Measurements from ENCODE around the gene GGT5.

DNA sequence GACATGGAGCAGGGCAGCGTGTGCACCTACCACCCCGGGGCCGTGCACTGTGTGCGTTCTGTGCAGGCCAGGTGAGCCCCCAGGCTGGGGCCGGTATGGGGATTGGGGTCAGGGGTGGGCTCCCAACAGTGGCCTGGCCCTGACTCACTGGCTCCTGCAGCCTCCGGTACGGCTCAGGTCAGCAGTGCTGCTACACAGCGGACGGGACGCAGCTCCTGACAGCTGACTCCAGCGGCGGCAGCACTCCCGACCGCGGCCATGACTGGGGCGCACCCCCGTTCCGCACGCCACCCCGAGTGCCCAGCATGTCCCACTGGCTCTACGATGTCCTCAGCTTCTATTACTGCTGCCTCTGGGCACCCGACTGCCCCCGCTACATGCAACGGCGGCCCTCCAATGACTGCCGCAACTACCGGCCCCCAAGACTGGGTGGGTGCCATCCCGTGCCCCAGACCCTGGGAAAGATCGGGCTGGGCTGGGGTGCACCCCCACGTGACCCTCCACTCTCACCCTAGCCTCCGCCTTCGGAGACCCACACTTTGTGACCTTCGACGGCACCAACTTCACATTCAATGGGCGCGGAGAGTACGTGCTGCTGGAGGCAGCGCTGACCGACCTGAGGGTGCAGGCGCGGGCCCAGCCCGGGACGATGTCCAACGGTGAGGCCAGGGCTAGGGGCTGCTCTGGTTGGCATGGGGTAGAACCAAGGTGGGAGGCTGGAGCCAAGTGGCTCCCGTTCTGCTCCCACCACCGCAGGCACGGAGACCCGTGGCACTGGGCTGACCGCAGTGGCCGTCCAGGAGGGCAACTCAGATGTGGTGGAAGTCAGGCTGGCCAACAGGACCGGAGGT lies 59.2 kb downstream of the GGT5 start:
- TF ChIP-seq RAD21 (IDR thresholded peaks at IDR 0.05) (no peak), FOXA1 (IDR thresholded peaks at IDR 0.05) (no peak), JUND (IDR thresholded peaks at IDR 0.05) (no peak), YY1 (IDR thresholded peaks at IDR 0.05) (no peak)
- TF ChIP-seq, protein P1, sequence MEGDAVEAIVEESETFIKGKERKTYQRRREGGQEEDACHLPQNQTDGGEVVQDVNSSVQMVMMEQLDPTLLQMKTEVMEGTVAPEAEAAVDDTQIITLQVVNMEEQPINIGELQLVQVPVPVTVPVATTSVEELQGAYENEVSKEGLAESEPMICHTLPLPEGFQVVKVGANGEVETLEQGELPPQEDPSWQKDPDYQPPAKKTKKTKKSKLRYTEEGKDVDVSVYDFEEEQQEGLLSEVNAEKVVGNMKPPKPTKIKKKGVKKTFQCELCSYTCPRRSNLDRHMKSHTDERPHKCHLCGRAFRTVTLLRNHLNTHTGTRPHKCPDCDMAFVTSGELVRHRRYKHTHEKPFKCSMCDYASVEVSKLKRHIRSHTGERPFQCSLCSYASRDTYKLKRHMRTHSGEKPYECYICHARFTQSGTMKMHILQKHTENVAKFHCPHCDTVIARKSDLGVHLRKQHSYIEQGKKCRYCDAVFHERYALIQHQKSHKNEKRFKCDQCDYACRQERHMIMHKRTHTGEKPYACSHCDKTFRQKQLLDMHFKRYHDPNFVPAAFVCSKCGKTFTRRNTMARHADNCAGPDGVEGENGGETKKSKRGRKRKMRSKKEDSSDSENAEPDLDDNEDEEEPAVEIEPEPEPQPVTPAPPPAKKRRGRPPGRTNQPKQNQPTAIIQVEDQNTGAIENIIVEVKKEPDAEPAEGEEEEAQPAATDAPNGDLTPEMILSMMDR (IDR thresholded peaks at IDR 0.05; ENCODE audit: low read depth, low read length, missing input control): no peak
- TF ChIP-seq, protein P2, sequence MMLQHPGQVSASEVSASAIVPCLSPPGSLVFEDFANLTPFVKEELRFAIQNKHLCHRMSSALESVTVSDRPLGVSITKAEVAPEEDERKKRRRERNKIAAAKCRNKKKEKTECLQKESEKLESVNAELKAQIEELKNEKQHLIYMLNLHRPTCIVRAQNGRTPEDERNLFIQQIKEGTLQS (IDR thresholded peaks at IDR 0.05): no peak

Measured in liver (tissue), 3 donors.